Natural killer cell (primary cell): ENCODE measurements around the gene RYR2. TPM values are rescaled to one million over a fixed set of nuclear protein-coding genes. Genes with fewer than 3 reads are reported as not detected.

Experiments
- ATAC-seq, 3 donors: fragments of 150-1000 bp in 2 of 3; fragments of 200-7000 bp in 1 of 3; cut with Tn5 transposase; 1 replicate in 1 of 3; 2 replicates in 2 of 3; pipeline ENCODE4 v1.10.0; 2021; ENCODE audit warnings: mild to moderate bottlenecking in 2 of 3, moderate library complexity in 2 of 3
- DNase-seq, 2 donors: peaks; one replicate each; pipeline versions ENCODE4 v3.0.0 to v3.0.0-alpha.2; 2013 to 2021; ENCODE audit warnings: mixed read lengths in 1 of 2
- H3K27ac ChIP-seq: one replicate; pipeline ENCODE4 v1.5.1; 2013; ENCODE audit warnings: mild to moderate bottlenecking, low read length
- H3K27me3 ChIP-seq: one replicate; pipeline ENCODE4 v1.6.1; 2013; ENCODE audit warnings: low read length; ENCODE audit not compliant: control insufficient read depth, insufficient read depth
- H3K36me3 ChIP-seq: one replicate; pipeline ENCODE4 v1.6.1; 2013; ENCODE audit warnings: low read length; ENCODE audit not compliant: control insufficient read depth, insufficient read depth
- H3K4me1 ChIP-seq: one replicate; pipeline ENCODE4 v1.6.1; 2013; ENCODE audit warnings: low read length; ENCODE audit not compliant: control insufficient read depth, insufficient read depth
- H3K4me3 ChIP-seq: one replicate; pipeline ENCODE4 v1.5.1; 2013; ENCODE audit warnings: low read length
- H3K9me3 ChIP-seq: one replicate; pipeline ENCODE4 v1.6.1; 2013; ENCODE audit warnings: low read length; ENCODE audit not compliant: control insufficient read depth, insufficient read depth
- H3K27ac Mint-ChIP-seq, 2 donors: one replicate each; pipeline ENCODE4 v1.8.0; 2022; ENCODE audit warnings: mild to moderate bottlenecking in 2 of 2, mixed read lengths in 2 of 2, moderate library complexity in 1 of 2
- H3K27me3 Mint-ChIP-seq, 2 donors: one replicate each; pipeline ENCODE4 v1.8.0; 2022; ENCODE audit warnings: low read depth in 2 of 2, mixed read lengths in 2 of 2
- H3K36me3 Mint-ChIP-seq: one replicate; pipeline ENCODE4 v1.8.0; 2022; ENCODE audit warnings: mixed read lengths
- H3K4me1 Mint-ChIP-seq, 2 donors: one replicate each; pipeline ENCODE4 v1.8.0; 2022; ENCODE audit warnings: mixed read lengths in 2 of 2
- H3K4me3 Mint-ChIP-seq: one replicate; pipeline ENCODE4 v1.8.0; 2022; ENCODE audit warnings: mild to moderate bottlenecking, moderate library complexity, mixed read lengths
- H3K9me3 Mint-ChIP-seq, 2 donors: one replicate each; pipeline ENCODE4 v1.8.0; 2022; ENCODE audit warnings: mixed read lengths in 2 of 2
- CTCF ChIP-seq: fragments of 200-600 bp; IDR thresholded peaks from one replicate; pipeline ENCODE4 v1.8.0; 2022; ENCODE audit warnings: antibody characterized with exemption
- intact Hi-C: fragments of 100-400 bp; cut with micrococcal nuclease; formaldehyde crosslinking; loops from one replicate; pipeline ENCODE4 v1.14.2; 2022
- total RNA-seq, 4 donors: library from RNA; stranded (reverse); fragments of 120-200 nt in 1 of 4; gene quantifications; one replicate each; pipeline versions ENCODE4 v1.2.3 to v1.2.4, GENCODE V29; 2013 to 2022

RYR2 gene
- total RNA-seq, 3 donors from 2014 or later (not counting 1 experiment from before 2014, with no cell fraction given): 0.13 to 1.2 (median 0.38) TPM

GRCh38 chr1:237879195-237879594, 837.2 kb downstream of the RYR2 start:
- ATAC-seq: no peak
- Mint-ChIP-seq H3K4me3 (no peak overlapping the region), H3K9me3 (peaks cover 4 to 5% of the 10 kb centered on the region in 2 donors), H3K4me1 (no peaks in the 10 kb centered on the region), H3K36me3 (no peaks in the 10 kb centered on the region), H3K27ac (no peak overlapping the region), H3K27me3 (no peaks in the 10 kb centered on the region)
- H3K9me3 ChIP-seq: no peaks in the 10 kb centered on the region
- no peaks in the 10 kb centered on the region for H3K36me3 ChIP-seq
- no peak for TF ChIP-seq CTCF
- no peak for DNase-seq
- intact Hi-C loops: no loop called here
- no peak overlapping the region for H3K4me3 ChIP-seq
- no peak overlapping the region for H3K27ac ChIP-seq
- H3K4me1 ChIP-seq: no peaks in the 10 kb centered on the region
- H3K27me3 ChIP-seq: no peaks in the 10 kb centered on the region

Other genes starting within 250 kb of the RYR2 start
- 10 to 100 TPM; 28.4 to 41.1 (median 38.4) TPM for gene MTR, start 246.9 kb upstream of the RYR2 start, total RNA-seq
- not detected for gene MT1HL1, start 37.7 kb upstream of the RYR2 start, total RNA-seq